ENCODE results near the gene MAN2C1.

The MAN2C1 gene

DNA sequence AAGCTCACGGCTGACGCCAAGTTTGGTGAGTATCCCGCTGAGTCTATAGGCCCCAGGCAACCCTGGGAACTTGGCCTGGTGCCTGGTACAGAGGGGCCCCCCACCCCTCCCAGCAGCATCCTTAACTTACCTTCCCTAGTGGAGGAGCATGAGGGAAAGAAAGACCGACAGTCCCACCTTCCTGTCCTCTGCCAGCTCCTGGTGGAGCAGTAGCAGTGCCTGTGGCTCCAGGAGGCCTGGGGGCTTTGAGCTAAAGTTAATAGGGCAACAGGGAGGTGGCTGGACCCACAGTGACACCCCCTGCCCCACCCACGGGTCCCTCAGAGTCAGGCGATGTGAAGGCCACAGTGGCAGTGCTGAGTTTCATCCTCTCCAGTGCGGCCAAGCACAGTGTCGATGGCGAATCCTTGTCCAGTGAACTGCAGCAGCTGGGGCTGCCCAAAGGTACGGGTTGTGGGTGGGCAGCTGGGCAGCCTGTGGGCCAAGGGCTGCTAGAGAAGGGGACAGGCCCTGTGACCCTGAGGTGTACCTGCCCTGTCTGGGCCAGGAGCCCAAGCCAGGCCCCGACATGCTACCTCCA, 29.7 kb downstream of the MAN2C1 start:
- ChIA-PET CTCF (interaction anchor here (0.6 kb wide), 1 partner anchor 309 kb away, joined by 3 read pairs; no protein-coding TSS in a partner anchor), POLR2A (interaction anchor here (0.9 kb wide), 1 partner anchor 9 kb away, joined by 3 read pairs; no protein-coding TSS in a partner anchor)
- Histone ChIP-seq H3K27ac (ENCODE audit: extremely low read depth, low read depth, low read length) (no peak overlapping the region), H3K4me3 (ENCODE audit: low read depth, low read length) (no peak overlapping the region), H3K9me3 (ENCODE audit: control insufficient read depth, insufficient read depth, low read depth, low read length) (no peaks in the 10 kb centered on the region), H3K4me1 (ENCODE audit: control insufficient read depth, insufficient read depth, low read length) (peaks cover 6% of the 10 kb centered on the region; the same call in 1 of the 2 replicates), H3K36me3 (ENCODE audit: control insufficient read depth in 2 of 2, insufficient read depth in 1 of 2, low read length in 2 of 2) (peaks cover 5 to 27% of the 10 kb centered on the region in 2 experiments; a peak in 2 of 3 replicates)
- TF ChIP-seq, protein P1, sequence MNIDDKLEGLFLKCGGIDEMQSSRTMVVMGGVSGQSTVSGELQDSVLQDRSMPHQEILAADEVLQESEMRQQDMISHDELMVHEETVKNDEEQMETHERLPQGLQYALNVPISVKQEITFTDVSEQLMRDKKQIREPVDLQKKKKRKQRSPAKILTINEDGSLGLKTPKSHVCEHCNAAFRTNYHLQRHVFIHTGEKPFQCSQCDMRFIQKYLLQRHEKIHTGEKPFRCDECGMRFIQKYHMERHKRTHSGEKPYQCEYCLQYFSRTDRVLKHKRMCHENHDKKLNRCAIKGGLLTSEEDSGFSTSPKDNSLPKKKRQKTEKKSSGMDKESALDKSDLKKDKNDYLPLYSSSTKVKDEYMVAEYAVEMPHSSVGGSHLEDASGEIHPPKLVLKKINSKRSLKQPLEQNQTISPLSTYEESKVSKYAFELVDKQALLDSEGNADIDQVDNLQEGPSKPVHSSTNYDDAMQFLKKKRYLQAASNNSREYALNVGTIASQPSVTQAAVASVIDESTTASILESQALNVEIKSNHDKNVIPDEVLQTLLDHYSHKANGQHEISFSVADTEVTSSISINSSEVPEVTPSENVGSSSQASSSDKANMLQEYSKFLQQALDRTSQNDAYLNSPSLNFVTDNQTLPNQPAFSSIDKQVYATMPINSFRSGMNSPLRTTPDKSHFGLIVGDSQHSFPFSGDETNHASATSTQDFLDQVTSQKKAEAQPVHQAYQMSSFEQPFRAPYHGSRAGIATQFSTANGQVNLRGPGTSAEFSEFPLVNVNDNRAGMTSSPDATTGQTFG (tag by site-specific recombination; IDR thresholded peaks at IDR 0.05; ENCODE audit: borderline replicate concordance) = no peak
- no peak for TF ChIP-seq YY1 (tag by site-specific recombination; IDR thresholded peaks at IDR 0.05)
- no peak for TF ChIP-seq ZNF561 (tag by site-specific recombination; IDR thresholded peaks at IDR 0.05; ENCODE audit: borderline replicate concordance)
- TF ChIP-seq ZNF785 (tag by site-specific recombination; IDR thresholded peaks at IDR 0.05) = no peak
- TF ChIP-seq GLIS2 (tag by site-specific recombination; IDR thresholded peaks at IDR 0.05) = no peak
- TF ChIP-seq ZNF19 (tag by site-specific recombination; IDR thresholded peaks at IDR 0.05; ENCODE audit: low read depth) = no peak
- no peak for TF ChIP-seq ZNF394 (tag by site-specific recombination; IDR thresholded peaks at IDR 0.05; ENCODE audit: borderline replicate concordance)
- TF ChIP-seq, protein P2, sequence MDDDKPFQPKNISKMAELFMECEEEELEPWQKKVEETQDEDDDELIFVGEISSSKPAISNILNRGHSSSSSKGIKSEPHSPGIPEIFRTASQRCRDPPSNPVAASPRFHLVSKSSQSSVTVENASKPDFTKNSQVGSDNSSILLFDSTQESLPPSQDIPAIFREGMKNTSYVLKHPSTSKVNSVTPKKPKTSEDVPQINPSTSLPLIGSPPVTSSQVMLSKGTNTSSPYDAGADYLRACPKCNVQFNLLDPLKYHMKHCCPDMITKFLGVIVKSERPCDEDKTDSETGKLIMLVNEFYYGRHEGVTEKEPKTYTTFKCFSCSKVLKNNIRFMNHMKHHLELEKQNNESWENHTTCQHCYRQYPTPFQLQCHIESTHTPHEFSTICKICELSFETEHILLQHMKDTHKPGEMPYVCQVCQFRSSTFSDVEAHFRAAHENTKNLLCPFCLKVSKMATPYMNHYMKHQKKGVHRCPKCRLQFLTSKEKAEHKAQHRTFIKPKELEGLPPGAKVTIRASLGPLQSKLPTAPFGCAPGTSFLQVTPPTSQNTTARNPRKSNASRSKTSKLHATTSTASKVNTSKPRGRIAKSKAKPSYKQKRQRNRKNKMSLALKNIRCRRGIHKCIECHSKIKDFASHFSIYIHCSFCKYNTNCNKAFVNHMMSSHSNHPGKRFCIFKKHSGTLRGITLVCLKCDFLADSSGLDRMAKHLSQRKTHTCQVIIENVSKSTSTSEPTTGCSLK (tag by site-specific recombination; IDR thresholded peaks at IDR 0.05) = no peak
- TF ChIP-seq, protein P3, sequence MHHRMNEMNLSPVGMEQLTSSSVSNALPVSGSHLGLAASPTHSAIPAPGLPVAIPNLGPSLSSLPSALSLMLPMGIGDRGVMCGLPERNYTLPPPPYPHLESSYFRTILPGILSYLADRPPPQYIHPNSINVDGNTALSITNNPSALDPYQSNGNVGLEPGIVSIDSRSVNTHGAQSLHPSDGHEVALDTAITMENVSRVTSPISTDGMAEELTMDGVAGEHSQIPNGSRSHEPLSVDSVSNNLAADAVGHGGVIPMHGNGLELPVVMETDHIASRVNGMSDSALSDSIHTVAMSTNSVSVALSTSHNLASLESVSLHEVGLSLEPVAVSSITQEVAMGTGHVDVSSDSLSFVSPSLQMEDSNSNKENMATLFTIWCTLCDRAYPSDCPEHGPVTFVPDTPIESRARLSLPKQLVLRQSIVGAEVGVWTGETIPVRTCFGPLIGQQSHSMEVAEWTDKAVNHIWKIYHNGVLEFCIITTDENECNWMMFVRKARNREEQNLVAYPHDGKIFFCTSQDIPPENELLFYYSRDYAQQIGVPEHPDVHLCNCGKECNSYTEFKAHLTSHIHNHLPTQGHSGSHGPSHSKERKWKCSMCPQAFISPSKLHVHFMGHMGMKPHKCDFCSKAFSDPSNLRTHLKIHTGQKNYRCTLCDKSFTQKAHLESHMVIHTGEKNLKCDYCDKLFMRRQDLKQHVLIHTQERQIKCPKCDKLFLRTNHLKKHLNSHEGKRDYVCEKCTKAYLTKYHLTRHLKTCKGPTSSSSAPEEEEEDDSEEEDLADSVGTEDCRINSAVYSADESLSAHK (tag by site-specific recombination; IDR thresholded peaks at IDR 0.05) = no peak
- TF ChIP-seq ZNF629 (tag by site-specific recombination; IDR thresholded peaks at IDR 0.05) = no peak
- no peak for TF ChIP-seq ZBTB21 (tag by site-specific recombination; IDR thresholded peaks at IDR 0.05)
- TF ChIP-seq ZIC2 (tag by site-specific recombination; IDR thresholded peaks at IDR 0.05) = no peak
- no peak for TF ChIP-seq ZNF311 (tag by site-specific recombination; IDR thresholded peaks at IDR 0.05; ENCODE audit: borderline replicate concordance)
- no peak for TF ChIP-seq YY2 (tag by site-specific recombination; IDR thresholded peaks at IDR 0.05)
- TF ChIP-seq KLF16 (tag by site-specific recombination; IDR thresholded peaks at IDR 0.05) = no peak

DNA sequence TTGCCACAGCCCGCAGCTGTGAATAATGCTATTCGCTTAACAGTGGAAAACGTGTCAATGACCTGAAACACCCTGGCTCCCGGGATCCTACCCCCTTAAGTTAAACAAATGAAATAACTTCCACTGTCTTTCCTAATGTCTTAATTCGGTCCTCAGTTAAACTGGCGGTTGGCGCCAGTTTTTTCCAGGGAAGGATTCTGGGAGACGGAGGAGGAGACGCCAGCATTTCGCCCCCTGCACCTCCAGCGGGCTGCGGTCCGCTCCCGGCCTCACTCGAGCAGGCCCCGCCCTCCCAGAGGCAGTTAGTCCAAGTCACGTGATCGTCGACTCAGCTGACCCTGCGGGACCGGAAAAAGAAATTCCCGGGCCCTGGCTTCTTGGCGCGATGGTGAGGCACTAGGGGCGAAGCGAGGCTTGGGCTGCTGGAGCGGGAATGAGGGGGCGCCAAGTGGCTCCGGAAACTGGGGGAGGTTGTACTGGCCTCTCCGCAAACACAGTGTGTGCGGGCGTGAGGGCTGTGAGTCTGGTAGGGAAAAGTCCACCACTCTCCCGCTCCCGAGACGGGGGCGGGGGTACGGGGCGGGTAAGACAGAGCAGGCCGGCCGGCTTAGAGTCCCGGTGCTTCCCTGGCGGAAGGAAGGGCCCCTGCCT, 32.6 kb downstream of the MAN2C1 start, which contains the start of gene COMMD4:
COMMD4 (plus strand) TSS at position 359 of the 651 bp plus-strand sequence; CDS start at position 386, 27 bp downstream.
- ChIA-PET POLR2A (interaction anchor here (1.0 to 3.0 kb wide), 6 partner anchors 12 to 303 kb away, joined by 3 to 15 read pairs (median 4); partner anchors contain the start of genes C15orf39, MAN2C1 and SIN3A), CTCF (interaction anchor here (0.7 to 2.0 kb wide), 4 partner anchors 9 to 566 kb away, joined by 3 to 8 read pairs (median 6); partner anchors contain the start of gene MAN2C1)
- Histone ChIP-seq H3K36me3 (ENCODE audit: control insufficient read depth in 2 of 2, insufficient read depth in 1 of 2, low read length in 2 of 2) (peaks cover 5 to 22% of the 10 kb centered on the region in 2 experiments; a peak in 2 of 3 replicates), H3K4me1 (ENCODE audit: control insufficient read depth, insufficient read depth, low read length) (peaks cover 6% of the 10 kb centered on the region; the same call in 1 of the 2 replicates), H3K9me3 (ENCODE audit: control insufficient read depth, insufficient read depth, low read depth, low read length) (no peaks in the 10 kb centered on the region), H3K27ac (ENCODE audit: extremely low read depth, low read depth, low read length) (peak within 1 kb of the TSS; percentile 14; the same call in 1 of the 2 replicates), H3K4me3 (ENCODE audit: low read depth, low read length) (peak within 1 kb of the TSS; percentile 87)
- TF ChIP-seq, protein P4, sequence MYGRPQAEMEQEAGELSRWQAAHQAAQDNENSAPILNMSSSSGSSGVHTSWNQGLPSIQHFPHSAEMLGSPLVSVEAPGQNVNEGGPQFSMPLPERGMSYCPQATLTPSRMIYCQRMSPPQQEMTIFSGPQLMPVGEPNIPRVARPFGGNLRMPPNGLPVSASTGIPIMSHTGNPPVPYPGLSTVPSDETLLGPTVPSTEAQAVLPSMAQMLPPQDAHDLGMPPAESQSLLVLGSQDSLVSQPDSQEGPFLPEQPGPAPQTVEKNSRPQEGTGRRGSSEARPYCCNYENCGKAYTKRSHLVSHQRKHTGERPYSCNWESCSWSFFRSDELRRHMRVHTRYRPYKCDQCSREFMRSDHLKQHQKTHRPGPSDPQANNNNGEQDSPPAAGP (tag by site-specific recombination; IDR thresholded peaks at IDR 0.05) = peak; percentile 96
- TF ChIP-seq RBAK (tag by site-specific recombination; IDR thresholded peaks at IDR 0.05) = no peak
- 0 out of 2 replicates have a peak, but pooled peaks have one; percentile 39 for TF ChIP-seq GLI4 (tag by site-specific recombination; IDR thresholded peaks at IDR 0.05)
- TF ChIP-seq ZNF114 (tag by site-specific recombination; IDR thresholded peaks at IDR 0.05) = no peak
- no peak for TF ChIP-seq ZNF529 (tag by site-specific recombination; IDR thresholded peaks at IDR 0.05; ENCODE audit: insufficient replicate concordance)
- TF ChIP-seq SCRT1 (tag by site-specific recombination; IDR thresholded peaks at IDR 0.05; ENCODE audit: borderline replicate concordance) = 0 out of 2 replicates have a peak, but pooled peaks have one; percentile 23
- TF ChIP-seq, protein P5, sequence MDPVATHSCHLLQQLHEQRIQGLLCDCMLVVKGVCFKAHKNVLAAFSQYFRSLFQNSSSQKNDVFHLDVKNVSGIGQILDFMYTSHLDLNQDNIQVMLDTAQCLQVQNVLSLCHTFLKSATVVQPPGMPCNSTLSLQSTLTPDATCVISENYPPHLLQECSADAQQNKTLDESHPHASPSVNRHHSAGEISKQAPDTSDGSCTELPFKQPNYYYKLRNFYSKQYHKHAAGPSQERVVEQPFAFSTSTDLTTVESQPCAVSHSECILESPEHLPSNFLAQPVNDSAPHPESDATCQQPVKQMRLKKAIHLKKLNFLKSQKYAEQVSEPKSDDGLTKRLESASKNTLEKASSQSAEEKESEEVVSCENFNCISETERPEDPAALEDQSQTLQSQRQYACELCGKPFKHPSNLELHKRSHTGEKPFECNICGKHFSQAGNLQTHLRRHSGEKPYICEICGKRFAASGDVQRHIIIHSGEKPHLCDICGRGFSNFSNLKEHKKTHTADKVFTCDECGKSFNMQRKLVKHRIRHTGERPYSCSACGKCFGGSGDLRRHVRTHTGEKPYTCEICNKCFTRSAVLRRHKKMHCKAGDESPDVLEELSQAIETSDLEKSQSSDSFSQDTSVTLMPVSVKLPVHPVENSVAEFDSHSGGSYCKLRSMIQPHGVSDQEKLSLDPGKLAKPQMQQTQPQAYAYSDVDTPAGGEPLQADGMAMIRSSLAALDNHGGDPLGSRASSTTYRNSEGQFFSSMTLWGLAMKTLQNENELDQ (tag by site-specific recombination; IDR thresholded peaks at IDR 0.05; ENCODE audit: low read depth) = no peak
- peak; percentile 55; the same call in 1 of the 2 replicates for TF ChIP-seq ZNF558 (tag by site-specific recombination; IDR thresholded peaks at IDR 0.05)
